ENCODE measurements around the gene C22orf15.

Gene C22orf15

DNA sequence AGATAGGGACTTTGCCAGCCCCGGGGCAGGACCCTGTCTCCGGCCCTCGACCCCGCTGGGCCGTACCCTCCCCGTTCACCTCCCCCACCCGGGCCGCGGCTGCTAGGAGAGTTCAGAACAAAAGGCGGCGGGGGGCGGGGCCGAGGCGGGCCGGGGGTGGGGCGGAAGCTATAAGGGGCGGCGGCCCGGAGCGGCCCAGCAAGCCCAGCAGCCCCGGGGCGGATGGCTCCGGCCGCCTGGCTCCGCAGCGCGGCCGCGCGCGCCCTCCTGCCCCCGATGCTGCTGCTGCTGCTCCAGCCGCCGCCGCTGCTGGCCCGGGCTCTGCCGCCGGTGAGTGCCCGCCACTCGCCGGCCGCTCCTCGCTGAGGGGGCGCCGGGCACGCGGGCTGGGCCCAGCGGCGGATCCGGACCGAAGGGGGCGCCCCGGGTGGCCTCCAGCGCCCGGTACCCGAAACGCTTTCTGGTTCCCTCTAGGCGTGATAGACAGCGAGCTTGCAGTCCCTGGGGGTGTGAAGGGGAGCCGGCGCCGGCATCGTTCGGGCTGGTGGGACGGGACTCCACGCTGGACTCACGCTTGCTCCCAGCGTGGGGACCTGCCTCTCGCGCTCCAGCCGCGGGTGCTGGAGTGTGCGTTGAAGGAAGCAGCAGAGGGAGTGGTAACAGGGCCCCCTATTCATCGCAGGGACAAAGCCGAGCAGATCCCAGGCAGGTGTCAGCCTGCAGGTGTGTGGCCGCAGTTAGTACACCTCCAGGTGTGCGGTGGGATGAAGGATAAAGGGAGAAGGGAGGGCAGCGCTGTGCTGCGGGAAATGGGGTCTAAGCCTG, 10.1 kb downstream of the C22orf15 start, which contains the start of gene MMP11:
Gene MMP11 (plus strand): TSS at position 201 of the 825 bp plus-strand sequence. CDS start 22 bp downstream, at position 223.
- peak within 1 kb of the TSS; percentile 47 for H3K4me3 ChIP-seq (replicated peaks; ENCODE audit: low read depth, low read length)
- TF ChIP-seq, protein P1, sequence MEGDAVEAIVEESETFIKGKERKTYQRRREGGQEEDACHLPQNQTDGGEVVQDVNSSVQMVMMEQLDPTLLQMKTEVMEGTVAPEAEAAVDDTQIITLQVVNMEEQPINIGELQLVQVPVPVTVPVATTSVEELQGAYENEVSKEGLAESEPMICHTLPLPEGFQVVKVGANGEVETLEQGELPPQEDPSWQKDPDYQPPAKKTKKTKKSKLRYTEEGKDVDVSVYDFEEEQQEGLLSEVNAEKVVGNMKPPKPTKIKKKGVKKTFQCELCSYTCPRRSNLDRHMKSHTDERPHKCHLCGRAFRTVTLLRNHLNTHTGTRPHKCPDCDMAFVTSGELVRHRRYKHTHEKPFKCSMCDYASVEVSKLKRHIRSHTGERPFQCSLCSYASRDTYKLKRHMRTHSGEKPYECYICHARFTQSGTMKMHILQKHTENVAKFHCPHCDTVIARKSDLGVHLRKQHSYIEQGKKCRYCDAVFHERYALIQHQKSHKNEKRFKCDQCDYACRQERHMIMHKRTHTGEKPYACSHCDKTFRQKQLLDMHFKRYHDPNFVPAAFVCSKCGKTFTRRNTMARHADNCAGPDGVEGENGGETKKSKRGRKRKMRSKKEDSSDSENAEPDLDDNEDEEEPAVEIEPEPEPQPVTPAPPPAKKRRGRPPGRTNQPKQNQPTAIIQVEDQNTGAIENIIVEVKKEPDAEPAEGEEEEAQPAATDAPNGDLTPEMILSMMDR (IDR thresholded peaks at IDR 0.05; ENCODE audit: low read depth, low read length, missing control alignments) = no peak
- DNase-seq (ENCODE audit: extremely low read depth, low read depth) = no peak

DNA sequence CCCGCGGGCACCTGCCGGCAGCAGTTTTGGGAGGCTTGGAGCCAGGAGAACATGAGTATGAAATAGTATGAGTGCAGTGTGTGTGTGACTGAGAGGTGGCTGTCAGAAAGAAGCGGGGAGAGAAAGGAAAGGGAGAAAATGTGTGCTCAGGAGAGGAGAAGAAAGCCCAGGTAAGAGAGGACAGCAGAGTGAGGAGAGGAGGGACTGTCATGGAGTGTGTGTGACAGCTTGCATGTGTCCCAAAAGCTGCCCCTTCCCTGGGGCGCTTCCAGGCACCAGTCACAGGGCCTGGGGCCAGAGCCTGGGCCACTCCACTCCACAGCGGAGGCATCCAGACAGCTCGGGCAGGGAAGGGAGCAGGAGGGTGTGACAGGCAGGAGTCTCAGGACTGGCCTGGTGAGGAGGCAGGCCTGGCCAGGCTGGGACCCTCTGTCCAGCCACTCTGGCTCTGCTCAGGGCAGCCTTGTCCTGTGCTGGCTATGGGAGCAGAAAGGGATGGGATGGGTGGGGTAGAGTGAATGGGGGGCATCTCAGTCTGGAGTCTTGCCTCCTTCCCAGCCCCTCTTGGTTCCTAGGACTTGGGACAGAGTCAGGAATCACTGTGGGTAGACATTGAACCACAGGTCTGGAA, 10.8 kb downstream of the C22orf15 start:
- DNase-seq (ENCODE audit: extremely low read depth, low read depth) = no peak
- TF ChIP-seq, protein P1 (IDR thresholded peaks at IDR 0.05; ENCODE audit: low read depth, low read length, missing control alignments) = no peak
- H3K4me3 ChIP-seq (replicated peaks; ENCODE audit: low read depth, low read length) = peak overlapping the region; percentile 47

DNA sequence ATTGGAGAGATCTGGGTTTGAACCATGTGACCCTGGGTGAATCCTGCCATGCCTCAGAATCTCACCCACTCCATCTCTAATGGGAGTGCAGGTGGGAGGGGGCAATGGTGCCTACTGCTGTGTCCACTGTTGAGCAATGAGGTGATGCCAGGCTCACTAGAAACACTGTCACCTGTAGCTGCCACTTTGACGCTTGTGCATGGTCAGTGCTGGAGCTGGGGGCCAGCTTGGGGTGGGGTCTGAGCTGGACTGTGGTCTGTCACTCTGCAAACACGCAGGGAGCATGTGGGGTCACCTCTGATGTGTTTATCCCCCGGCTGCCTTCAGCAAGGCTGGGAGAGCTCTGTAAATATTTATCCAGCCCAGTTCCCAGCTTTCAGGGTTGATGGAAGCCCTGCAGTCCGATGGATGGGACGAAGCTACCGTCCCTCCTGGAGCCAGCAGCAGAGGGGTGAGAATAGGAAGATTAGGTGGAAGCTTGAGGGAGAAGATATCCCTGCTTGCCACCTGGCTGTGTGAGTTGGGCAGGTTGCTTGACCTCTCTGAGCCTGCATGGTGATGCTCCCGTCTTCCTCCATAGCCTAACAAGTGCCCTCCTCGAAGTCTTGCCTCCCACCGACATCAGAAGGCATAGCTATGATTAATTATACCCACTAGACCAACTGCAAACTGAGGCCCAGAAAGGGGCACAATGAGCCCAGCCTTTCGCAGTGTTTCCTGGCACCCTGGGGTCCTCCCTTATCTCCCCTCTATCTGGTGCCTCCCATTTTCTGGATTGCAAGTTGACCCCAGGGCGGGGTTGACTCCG, 11.5 kb downstream of the C22orf15 start:
- TF ChIP-seq, protein P1 (IDR thresholded peaks at IDR 0.05; ENCODE audit: low read depth, low read length, missing control alignments) = no peak
- H3K4me3 ChIP-seq (replicated peaks; ENCODE audit: low read depth, low read length) = no peak overlapping the region
- DNase-seq (ENCODE audit: extremely low read depth, low read depth) = no peak

DNA sequence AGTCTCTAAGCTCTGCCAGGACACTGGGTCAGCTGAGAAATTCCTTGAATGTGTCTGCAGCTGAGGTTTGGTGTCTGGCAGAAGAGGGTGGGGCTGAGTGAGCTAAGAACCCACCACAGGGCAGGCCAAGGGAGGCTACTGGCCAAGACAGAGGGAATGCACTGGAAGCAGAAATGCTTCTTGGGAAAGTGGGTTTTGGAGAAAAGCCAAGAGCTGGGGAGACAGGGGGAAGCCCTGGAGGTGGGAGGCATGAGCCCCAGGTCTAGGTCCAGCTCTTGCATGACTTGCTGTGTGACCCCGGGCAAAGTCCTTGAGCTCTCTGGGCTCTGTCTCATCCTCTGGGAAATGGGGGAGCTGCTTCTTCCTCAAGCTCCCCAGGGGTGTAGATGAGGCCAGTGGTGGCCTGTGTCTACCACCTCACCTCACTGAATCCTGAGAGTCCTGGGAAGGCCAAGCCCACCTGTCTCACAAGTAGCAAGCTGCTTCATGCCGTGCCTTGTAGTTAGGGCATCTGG, 12.2 kb downstream of the C22orf15 start:
- no peak for DNase-seq (ENCODE audit: extremely low read depth, low read depth)
- no peak overlapping the region for H3K4me3 ChIP-seq (replicated peaks; ENCODE audit: low read depth, low read length)

DNA sequence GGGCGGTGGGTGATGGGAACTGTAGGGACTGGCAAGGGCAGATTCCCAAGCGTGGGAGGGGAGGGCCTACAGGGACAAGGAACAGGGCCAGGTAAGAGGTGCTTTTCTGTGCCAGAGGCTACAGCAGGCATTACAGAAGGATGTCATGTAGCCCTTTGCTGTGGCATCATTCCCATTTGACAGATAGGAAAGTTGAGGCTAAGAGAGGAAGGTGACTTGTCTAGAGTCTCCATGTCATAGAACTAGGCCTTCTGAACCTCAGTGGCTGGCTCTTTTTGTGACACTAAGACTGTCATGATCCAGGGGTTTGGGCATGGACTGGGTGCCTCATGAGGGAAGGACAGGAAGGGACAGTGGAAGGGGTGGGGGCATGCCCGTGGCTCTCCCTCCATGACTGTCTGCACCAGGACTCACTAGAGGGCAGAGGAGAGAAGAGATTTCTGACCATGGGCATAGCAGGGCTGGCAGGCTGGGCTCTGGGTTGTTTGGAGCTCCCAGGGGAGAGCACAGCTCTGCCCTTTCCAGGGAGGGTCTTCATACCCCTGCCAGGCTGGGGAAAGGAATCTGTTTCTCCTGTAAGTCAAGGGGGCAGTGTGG, 13.1 kb downstream of the C22orf15 start:
- TF ChIP-seq, protein P1 (IDR thresholded peaks at IDR 0.05; ENCODE audit: low read depth, low read length, missing control alignments) = no peak
- no peak overlapping the region for H3K4me3 ChIP-seq (replicated peaks; ENCODE audit: low read depth, low read length)
- DNase-seq (ENCODE audit: extremely low read depth, low read depth) = no peak

More for the DNA sequence above, 12.2 kb downstream of the C22orf15 start:
- TF ChIP-seq, protein P1 (IDR thresholded peaks at IDR 0.05; ENCODE audit: low read depth, low read length, missing control alignments) = no peak

All from HFF-Myc (cell line).